NCI-H1436 (cell line): ENCODE measurements around the gene PLET1.

ENCODE experiments used
- DNase-seq: peaks from one replicate; lab custom pipeline; 2025; lab: John Stamatoyannopoulos, UW

The PLET1 gene

DNA sequence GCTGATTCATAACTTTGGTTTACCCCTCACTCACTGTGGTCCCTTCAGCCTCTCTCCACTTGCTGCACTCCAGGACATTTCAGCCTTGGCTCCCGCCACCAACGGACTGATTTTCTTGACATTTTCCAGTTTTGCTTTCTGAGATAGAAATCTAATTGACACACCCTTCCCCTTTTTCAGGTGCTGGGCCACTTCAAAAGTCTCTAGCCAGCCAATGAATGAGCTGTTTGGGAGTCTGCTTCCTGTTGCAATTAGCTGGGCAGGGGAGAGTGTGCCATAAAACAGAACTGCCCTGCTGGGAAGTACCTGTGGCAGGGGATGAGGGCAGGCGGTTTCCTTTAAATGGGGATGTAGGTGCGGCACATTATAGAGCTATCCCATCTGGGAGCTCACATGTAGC, 21.1 kb upstream of the PLET1 start:
- DNase-seq = no peak

DNA sequence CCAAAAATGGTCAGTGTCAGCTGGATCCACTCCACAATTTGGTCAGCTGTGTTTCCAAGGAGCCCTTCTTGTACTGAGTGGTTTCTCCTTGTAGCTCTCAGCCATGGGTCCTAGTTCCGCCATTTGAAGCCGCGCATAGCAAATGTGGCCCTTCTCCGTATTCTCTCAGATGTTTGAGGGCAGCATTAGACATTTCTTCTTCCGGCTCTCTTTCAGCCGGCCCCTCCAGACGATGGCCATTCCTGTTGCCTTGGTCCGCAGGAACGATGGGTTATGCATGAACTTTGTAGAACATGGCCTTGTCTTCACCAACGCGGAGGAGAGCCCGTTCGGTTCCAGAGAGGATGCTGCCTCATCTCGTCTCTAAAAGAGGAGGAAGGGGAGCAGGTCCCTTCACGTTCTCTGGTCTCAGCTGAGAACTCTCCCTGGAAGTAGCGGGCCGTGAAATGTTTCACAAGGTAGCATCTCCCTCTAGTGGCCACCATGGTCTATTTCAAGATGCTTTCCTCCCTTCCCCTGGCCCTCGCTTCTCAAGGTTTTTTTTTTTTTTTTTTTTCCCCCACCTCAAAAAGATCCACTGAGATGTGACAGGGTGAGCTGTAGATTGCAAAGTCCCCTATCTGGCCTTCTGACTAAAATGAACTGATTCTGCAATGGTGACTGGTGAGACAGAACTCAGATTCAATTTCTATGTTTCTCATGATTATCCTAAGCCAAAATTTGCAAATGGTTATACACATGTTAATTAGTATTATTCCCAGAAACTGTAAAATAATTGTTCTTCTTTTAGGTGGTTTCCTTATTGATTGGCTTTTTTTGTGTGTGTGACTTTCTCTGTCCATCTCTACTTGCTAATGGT, 19.8 kb upstream of the PLET1 start:
- DNase-seq = peak; percentile 81

DNA sequence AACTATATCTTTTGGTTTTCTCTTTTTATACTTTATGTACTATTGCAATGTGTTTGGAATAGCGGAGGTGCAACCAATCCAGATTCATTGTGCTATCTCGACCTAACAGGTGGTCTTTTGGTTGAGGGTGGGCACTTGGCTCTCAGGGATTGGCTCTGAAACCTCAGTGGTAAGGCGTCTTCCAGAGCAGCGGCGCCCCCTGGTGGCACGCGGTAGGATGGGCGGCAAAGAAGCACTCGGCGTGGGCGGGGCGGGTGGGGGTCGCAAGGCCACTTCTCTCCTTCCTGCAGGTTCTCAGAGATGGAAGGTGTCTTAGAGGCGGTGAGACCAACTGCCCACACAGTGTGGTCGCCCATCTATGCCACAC, 19.2 kb upstream of the PLET1 start:
- DNase-seq = peak; percentile 44

DNA sequence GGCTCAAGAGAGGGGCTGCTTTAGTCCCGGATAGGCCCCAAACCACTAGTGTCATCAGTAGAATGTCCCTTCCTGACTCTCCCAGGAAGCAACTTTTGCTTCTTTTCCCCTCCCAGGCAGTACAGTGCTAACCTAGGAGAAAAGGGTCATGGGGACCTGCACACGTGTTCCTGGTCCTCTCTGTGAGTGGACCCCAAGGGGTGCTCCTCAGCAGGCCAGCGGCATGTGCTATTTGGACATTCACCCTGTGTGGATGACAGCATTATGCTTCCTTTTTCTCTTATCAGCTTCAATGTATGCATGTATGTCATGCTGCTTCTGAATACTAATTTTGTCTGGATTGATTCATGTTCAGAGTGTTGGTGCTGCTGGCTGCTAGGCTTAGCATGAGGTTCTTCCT, 18.1 kb upstream of the PLET1 start:
- DNase-seq = no peak

DNA sequence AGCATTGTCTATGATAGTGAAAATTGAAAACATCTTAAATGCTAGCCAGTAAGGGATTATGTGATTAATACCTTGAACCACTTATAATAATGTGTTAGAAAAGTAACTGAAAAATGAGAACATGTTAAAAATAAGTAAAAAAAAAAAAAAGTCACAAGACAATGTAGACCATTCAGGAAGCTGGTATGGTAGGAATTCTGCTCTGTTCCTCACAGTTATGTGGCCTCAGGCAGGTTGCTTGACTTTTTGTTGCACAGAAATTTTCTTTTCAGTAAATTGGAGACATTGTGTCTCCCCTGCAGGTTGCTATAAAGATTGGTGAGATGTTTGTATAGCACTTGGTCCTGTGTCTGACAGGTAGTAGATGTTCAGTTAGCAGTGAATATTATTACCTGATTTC, 17.3 kb upstream of the PLET1 start:
- DNase-seq = no peak

DNA sequence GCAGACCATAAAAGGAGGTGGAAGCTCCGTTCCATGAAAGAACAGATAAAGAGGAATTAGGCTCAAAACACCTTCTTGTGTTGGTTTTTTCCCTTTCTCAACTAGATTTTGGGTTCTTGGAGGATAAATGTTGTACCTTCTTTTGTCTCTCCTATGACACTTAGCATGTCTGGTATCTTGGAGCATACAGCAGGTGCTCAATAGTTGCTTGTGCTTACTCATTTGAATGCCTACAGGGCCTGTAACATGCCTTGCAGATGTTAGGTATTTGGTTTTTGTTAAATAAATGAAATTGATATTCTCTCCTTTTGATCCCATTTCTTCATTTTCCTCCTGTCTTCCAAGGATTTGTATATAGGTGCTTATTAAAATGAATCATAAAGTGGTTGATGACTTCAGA, 16.4 kb upstream of the PLET1 start:
- no peak for DNase-seq

DNA sequence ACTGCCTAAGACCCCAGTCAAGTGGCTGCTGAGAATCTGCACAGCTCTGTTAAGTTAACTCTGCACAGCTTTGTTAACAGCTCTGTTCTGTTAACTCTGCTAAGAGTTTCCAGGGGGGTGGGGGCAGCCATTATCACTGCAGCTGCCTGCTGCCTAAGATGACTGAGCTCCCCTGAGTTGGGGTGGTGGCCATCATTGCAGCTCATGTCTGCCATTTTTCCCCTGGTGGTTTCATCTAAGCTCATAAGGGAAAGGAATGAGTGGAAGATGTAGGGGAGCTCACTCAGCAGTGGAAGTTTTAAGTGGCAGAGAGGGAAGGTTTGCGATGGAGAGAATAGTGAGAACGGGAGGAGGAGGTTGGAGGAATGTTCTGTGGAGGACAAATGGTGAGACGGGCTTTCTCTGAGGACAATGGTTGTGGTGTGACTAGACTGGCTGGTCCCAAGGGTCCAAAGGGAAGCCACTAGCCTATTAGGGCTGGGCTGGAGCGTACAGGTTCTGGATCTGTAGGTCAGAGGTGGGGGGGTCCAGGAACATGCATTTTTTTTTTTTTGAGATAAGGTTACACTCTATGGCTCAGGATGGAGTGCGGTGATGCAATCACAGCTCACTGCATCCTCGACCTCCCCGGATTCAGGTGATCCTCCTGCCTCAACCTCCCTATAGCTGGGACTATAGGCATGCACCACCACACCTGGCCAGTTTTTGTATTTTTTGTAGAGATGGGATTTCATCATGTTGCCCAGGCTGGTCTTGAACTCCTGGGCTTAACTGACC, 13.5 kb upstream of the PLET1 start:
- DNase-seq = no peak

DNA sequence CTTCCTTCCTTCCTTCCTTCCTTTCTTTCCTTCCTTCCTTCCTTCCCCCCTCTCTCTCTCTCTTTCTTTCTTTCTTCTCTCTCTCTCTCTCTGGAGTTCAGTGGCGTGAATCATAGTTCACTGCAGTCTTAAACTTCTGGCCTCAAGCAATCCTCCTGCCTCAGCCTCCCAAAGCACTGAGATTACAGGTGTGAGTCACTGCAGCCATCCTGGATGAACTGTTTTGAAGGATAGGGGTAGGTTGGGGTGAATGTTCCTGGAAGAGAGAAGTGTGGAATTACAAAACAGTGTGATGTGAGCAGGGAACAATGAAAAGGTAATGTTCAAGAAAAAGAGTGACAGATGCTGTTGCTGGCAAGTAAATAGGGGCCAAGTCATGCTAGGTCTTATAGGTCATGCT, 12.4 kb upstream of the PLET1 start:
- DNase-seq = no peak

DNA sequence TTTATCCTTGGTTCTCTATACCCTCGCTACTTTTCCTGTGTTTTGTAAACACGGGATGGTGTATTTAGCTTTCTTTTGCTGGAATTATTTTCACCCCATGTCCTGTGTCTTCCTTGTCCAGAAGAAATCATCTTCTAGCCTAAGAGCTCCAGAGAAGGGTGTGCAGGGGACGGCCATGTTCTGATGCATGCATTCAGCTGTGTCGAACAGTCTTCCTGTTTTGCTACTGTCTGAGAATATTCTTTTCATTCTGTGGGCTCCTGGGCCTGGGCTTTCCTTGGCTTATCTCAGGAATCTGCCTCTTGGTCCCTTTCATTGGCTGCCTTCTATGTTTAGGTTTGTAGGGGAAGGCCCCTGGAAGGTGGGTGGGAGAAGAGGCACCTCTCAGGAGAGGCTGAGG, 10.6 kb upstream of the PLET1 start:
- DNase-seq = no peak

DNA sequence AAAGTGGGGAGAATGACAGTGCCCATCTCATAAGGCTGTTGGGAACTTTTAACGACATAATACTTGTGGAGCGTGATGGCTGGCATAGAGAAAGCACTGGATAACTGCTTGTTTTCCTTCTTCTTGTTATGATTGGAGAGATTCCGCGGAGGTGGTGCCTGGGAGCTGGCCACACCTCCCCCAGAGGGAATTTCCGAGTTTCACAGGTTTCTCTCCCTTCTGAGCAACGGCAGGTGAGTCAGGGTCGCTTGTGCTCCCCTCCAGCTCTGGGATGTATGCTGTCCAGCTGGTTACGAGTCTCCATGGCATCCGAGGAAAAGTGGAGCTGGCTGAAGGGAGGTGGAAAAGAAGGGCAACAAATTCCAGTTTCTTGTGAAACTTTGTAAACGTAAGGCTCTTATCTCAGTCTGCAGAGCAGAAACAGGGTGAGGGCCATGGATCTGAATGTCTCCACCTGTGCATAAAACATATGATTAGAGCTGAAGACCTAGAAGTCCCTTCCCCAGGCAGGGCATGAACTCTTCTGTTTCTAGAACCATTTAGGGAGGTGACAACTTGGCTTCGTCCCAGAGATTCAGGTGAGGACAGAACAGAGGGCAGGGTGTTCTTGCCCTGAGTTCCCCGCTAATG, 10.0 kb upstream of the PLET1 start:
- no peak for DNase-seq

DNA sequence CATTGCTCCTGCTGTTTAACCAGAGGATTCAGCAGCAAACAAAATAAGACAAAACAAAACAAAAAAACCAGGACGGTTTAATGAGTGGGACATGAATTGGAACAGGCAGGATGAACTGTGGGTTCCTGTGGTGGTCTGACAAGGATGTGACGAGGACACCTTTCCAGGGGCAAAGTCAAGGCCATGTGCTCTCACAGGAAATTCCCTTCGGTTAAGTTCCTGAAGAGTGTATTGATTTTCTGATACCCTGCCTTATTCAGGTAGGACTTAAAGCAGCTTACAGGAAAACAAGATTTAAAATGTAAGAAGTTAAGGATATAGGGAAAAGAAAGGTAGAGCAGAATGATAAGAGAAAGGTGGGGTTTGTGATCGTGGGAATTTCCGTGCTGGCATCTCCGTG, 8.5 kb upstream of the PLET1 start:
- DNase-seq = no peak

DNA sequence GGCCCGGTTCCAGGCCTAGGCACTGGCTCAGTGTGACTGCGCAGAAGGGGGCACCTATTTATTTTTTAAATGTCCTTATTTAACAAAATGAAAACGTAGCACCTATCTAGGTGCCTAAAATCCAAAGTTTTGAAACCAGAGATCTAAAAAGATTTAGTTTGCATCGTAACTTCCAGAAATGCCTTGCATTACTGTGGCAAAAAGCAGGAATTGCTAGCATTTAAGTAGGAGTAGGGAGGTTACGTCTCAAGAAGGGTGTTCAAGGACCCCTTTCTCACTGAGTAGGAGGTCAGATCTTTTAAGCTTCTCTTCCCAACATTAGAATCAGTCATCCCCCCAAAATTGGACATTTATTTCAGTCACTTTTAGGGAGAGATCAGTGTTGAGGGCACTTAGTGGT, 7.7 kb upstream of the PLET1 start:
- DNase-seq = no peak

DNA sequence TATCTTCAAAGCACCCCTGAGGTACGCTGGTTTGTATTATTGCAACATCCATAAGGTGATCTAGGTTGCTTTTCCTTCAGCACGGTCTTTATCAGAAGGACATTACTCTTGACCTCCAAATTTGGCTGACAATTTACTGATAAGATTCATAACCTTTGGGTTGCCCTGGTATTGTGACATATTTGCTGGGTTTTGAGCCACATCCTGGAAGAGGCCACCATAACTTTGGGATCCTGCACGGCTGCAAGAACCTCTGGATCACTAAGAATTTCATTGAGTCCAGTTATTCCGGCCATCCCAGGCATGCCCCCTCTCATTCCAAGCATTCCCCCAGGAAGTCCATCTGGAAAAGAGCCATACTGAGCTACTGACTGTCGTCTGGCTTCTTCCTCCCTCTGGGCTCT, 6.5 kb upstream of the PLET1 start:
- DNase-seq = no peak

DNA sequence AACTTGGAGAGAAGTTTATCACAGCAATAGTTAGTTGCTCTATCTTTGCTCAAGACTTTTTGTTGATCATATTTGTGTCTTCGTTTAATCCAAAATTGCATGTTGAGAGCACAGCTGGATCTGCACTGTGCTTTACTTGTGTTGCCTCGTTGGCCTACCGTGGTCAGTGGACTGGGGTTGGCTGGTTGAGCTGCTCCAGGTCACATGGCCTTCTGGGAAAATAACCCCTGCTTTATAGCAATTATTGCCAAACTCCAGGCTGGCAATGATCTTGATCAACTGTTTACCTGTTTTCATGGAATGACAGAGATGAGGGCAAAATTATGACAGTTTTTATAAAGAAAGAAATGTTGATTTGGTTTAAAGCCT, 5.7 kb upstream of the PLET1 start:
- DNase-seq = no peak

DNA sequence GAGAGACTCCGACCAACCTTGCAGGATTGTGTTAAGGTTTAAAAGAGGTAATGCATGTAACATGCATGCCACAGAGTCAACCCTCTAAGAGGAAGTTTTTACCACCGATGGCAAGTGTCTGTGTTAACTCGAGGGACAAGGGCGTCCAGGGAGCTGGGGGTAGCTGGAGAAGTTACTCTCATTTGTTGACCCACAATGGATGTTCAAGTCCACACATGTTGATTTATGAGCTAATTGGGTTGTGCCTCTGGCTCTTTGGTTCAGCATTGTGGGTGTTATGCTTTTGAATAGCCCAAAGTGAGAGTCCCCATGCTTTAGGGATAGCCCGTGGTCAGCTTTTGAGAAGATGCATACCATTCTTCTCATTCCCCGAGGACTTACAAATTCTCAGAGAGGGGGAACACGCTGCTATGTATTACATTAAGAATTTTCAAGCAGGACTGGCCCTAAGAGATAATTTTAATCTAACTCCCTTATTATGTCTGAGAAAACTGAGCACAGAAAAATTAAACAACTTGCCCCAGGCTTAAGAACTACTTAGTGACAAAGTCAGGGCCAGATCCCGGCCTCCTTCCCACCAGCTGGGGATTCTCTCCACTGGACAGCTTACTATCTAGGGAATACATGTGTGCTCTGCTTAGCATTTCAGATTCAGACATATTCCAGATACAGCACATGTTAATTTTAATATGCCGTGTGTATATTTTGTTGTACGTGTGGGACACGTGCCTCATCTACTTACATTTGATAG, 5.2 kb upstream of the PLET1 start:
- no peak for DNase-seq

DNA sequence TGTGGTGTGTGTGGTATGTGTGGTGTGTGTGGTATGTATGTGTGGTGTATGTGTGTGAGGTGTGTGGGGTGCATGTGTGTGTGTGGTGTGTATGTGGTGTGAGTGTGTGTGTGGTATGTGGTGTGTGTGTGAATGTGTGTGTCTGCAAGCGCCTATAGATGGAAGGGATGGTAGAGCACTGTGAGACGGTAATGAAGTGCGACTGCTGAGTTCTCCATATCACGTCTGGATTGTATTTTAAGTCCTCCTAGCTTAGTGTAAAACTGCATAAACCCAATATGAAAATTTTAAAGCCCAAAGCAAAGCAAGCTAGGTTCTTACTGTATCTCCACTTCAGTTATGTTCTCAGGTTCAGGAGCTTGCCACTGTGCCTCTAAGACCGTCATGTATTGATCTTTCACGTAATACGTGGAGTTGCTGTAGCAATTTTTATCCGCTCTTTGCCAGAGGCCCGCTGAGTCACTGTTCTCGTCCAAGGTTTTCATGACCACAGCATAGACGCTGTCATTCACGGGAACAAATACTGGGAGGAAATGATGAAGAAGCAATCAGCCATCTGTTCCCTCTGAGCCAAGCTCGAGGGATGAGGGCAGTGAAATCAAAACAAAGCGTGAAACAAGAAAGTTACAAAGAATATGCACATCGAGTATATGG, 5.5 kb downstream of the PLET1 start:
- no peak for DNase-seq

DNA sequence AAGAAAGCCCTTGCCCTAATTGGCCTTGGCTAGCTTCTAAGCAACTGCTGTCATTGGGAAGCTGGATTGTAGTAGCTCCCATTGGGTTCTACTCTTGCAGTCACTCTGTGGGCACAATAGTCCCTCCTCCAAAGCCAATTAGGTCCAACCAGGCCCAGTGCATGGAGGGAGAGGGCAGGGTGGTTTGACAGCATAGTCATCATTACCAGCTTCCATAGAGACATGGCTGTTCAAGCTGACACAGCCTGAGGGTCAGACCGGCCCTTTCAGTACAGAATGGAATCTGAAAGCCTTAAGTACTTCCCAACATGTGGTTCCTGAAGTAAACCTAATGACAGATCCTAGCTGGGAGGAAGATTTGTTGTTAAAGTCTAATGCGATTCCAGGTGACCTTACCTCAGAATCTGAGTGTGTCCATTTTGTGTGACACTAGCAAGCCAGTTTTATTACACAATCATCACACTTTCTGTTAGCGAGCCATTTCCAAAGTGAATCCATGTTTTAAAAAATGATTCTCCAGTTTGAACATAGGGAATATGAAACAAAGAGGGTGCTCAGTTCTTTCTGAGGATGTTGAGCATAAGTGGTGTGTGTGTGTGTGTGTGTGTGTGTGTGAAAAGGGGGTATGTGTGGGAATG, 6.9 kb downstream of the PLET1 start:
- no peak for DNase-seq

DNA sequence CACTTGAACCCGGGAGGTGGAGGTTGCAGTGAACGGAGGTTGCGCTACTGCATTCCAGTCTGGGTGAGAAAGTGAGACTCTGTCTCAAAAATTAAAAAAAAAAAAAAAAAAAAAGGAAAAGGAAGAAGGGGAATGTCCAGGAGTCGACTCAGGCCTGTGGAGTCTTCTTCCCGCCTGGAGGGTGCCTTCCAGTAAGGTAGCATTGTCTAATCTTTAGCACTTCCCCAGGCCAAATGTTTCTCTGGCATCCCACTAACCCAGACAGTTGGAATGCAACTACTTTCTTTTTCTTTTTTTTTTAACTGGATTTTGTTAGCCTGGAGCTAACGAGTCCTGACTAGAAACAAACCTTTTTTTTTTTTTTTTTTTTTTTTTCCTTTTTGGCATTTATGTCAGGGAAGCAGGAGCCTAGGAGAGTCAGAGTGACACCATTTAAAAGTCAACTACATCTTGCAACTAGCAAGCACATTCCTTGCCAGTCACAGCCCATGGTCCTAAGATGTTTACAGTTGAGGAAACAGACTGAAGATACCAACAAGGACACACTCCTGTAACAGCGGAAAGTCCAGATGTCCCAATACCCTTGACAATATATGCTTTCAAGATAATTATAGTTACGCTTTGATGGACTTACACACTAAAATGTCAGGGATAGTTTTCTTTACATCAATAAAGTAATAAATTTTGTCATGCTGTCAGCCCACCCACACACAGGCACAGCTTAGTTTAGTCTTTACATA, 10.6 kb downstream of the PLET1 start:
- no peak for DNase-seq

DNA sequence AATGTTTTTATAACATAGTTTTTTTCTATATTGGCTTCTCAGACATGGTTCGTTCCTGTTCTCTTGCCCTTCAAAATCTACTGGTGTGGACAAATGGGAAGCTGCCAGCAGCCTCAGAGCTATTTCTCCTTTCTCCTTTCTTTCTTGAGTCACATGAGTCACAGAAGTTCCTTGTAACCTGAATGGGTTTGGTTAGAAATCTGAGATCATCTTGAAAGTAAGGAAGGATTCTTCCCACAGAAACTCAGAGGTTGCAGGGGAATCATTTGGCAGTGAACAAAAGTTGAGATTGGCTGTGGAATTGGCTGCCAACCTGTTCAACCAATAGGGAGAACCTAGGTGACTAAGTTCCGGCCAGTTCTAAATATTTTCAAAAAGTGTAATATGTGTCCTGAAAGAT, 12.5 kb downstream of the PLET1 start:
- no peak for DNase-seq

DNA sequence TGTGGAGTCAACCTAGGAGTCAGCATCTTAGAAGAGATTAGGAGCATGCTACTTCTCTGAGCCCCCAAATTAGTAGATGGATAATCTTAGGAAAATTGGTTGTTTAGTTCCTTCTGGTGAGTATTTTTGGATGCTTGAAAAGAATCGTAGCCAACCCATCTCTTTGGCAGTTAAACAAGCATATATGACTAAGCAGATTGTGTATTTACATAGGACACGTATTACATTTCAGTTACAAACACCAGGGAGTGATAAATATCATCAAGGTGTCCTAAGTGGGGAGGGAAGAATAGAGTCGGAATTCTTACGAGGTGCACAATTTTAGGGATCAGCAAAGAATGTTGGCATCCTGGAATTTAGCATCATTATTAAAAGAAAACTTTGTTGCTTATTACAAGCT, 13.5 kb downstream of the PLET1 start:
- no peak for DNase-seq

DNA sequence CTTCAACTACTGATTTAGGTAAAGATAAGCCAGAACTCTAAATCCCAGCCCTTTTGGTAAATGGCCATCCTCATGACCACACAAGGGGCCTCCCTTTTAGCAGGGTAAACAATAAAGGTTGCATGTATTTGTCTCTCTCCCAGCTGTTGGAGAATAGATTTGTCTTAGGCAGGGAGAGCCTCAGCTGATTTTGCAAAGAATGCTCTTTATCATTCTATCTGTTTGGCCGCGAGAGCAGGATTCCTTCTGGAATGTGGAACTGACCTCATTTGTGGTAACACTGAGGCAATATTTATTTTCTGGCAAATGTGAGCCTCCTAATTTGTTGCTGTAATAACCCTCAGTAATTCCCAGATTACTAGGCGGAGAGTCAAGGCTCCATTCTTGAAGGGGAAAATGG, 19.2 kb downstream of the PLET1 start:
- DNase-seq = no peak
